GM12878 (cell line): ENCODE data around the gene ATG13. TPM values are rescaled to one million over a fixed set of nuclear protein-coding genes. Genes with fewer than 3 reads are reported as not detected.

ENCODE experiments used
- ATF3 ChIP-seq: IDR thresholded peaks from 2 replicates; pipeline ENCODE4 v1.6.1; 2011; ENCODE audit warnings: low read depth, mild to moderate bottlenecking, low read length, moderate library complexity, borderline replicate concordance; ENCODE audit errors: extremely low read depth
- EP300 ChIP-seq, 2 experiments: fragments of 150-350 bp in 1 of 2; IDR thresholded peaks; 2 replicates each; pipeline ENCODE4 v1.6.1; 2011 to 2012; ENCODE audit warnings: low read depth in 2 of 2, low read length in 2 of 2, borderline replicate concordance in 1 of 2, improper control_type of control experiment in 1 of 2, inconsistent platforms in 1 of 2; ENCODE audit not compliant: control insufficient read depth in 1 of 2
- IRF4 ChIP-seq: IDR thresholded peaks from 2 replicates; pipeline ENCODE4 v1.6.1; 2011; ENCODE audit warnings: low read depth, low read length
- IRF5 ChIP-seq: fragments of 450-650 bp; IDR thresholded peaks from 2 replicates; pipeline ENCODE4 v1.6.1; 2017; ENCODE audit warnings: borderline replicate concordance
- MEF2A ChIP-seq: IDR thresholded peaks from 2 replicates; pipeline ENCODE4 v1.6.1; 2011; ENCODE audit warnings: low read depth, mild to moderate bottlenecking, low read length, moderate library complexity; ENCODE audit not compliant: insufficient read depth
- PKNOX1 ChIP-seq: fragments of 450-650 bp; IDR thresholded peaks from 2 replicates; pipeline ENCODE4 v1.6.1; 2016; ENCODE audit warnings: mild to moderate bottlenecking
- POLR2A ChIP-seq: IDR thresholded peaks from 2 replicates; pipeline ENCODE4 v1.6.1; 2011; ENCODE audit warnings: low read depth, mild to moderate bottlenecking, low read length
- RBBP5 ChIP-seq: fragments of 200-600 bp; sonication (generic); conservative IDR thresholded peaks from 2 replicates; pipeline ENCODE4 v1.6.1; 2016
- RELA ChIP-seq: fragments of 450-650 bp; IDR thresholded peaks from 2 replicates; pipeline ENCODE4 v1.8.0; 2014; ENCODE audit warnings: borderline replicate concordance; ENCODE audit not compliant: partially characterized antibody
- SMAD5 ChIP-seq: IDR thresholded peaks from 2 replicates; pipeline ENCODE4 v1.6.1; 2016; ENCODE audit warnings: antibody characterized with exemption, low read depth
- SUPT20H ChIP-seq: IDR thresholded peaks from 2 replicates; pipeline ENCODE4 v1.6.1; 2011; ENCODE audit warnings: low read depth, mild to moderate bottlenecking, low read length, moderate library complexity, borderline replicate concordance; ENCODE audit not compliant: control insufficient read depth
- ZBTB33 ChIP-seq: fragments of 450-650 bp; IDR thresholded peaks from 2 replicates; pipeline ENCODE4 v1.6.1; 2017; ENCODE audit warnings: mild to moderate bottlenecking
- ZBTB40 ChIP-seq: fragments of 450-650 bp; IDR thresholded peaks from 2 replicates; pipeline ENCODE4 v1.6.1; 2016; ENCODE audit warnings: mild to moderate bottlenecking, moderate library complexity, borderline replicate concordance
- ZNF384 ChIP-seq: IDR thresholded peaks from 2 replicates; pipeline ENCODE4 v1.6.1; 2012; ENCODE audit warnings: low read depth, mild to moderate bottlenecking, low read length, improper control_type of control experiment, borderline replicate concordance
- ZNF687 ChIP-seq: fragments of 450-650 bp; IDR thresholded peaks from 2 replicates; pipeline ENCODE4 v1.6.1; 2017; ENCODE audit warnings: mild to moderate bottlenecking, moderate library complexity
- polyA plus RNA-seq, 11 experiments: library from polyadenylated mRNA; depleted of rRNA in 4 of 11; unstranded in 6 of 11; stranded (reverse) in 5 of 11; fragments of >200 nt; fragmentation: Nextera tagmentation in 4 of 11; fragmentation: Illumina TruSeq in 1 of 11; extraction: Ambion mirVana in 4 of 11; extraction: Trizol in 1 of 11; gene quantifications; 1 replicate in 1 of 11; 2 replicates in 10 of 11; pipeline versions ENCODE4 v1.2.1 to v1.2.3, GENCODE V29; 2011 to 2016; ENCODE audit warnings: inconsistent platforms in 2 of 11, missing spikeins in 2 of 11, low read depth in 1 of 11
- total RNA-seq, 4 experiments: library from RNA; depleted of rRNA in 3 of 4; stranded (reverse); fragments of >200 nt in 3 of 4; fragmentation: Illumina TruSeq in 1 of 4; extraction: Trizol in 1 of 4; gene quantifications; 2 replicates each; pipeline versions ENCODE4 v1.2.1 to v1.2.3, GENCODE V29; 2013 to 2021

Gene ATG13
- total and polyA plus RNA-seq, 10 of the 15 experiments (the other 5 are each of a cell fraction or from before 2014, with no cell fraction given) = 10.9 to 61.6 (median 50.9) TPM

GRCh38 chr11:46617134-46617971, at the start of gene ATG13, which contains the start of gene HARBI1 (continued):
- TF ChIP-seq PKNOX1 = peak; percentile 23; the same call in 1 of the 2 replicates
- TF ChIP-seq IRF4 = no peak
- TF ChIP-seq MEF2A = no peak
- peak; percentile 88 for TF ChIP-seq ZBTB40
- TF ChIP-seq SUPT20H = no peak
- no peak for TF ChIP-seq SMAD5
- TF ChIP-seq RELA = no peak
- peak in 1 of 2 experiments; percentile 100; a peak in 2 of 4 replicates for TF ChIP-seq EP300 (IDR thresholded peaks at IDR 0.05; ENCODE audit: borderline replicate concordance in 1 of 2, control insufficient read depth in 1 of 2, low read depth in 2 of 2, low read length in 2 of 2)
- no peak for TF ChIP-seq ZNF384
- TF ChIP-seq POLR2A = peak; percentile 85
- no peak for TF ChIP-seq ZNF687
- TF ChIP-seq ZBTB33 = no peak
- no peak for TF ChIP-seq IRF5
- TF ChIP-seq ATF3 = no peak
- TF ChIP-seq RBBP5 = peak; percentile 40; the same call in 1 of the 2 replicates
